Measurements from ENCODE around the gene RAB17. TPM values are rescaled to one million over a fixed set of nuclear protein-coding genes. Genes with fewer than 3 reads are reported as not detected.

The RAB17 gene
- total and polyA plus RNA-seq, 2 donors: 1.7 to 2.1 TPM

DNA sequence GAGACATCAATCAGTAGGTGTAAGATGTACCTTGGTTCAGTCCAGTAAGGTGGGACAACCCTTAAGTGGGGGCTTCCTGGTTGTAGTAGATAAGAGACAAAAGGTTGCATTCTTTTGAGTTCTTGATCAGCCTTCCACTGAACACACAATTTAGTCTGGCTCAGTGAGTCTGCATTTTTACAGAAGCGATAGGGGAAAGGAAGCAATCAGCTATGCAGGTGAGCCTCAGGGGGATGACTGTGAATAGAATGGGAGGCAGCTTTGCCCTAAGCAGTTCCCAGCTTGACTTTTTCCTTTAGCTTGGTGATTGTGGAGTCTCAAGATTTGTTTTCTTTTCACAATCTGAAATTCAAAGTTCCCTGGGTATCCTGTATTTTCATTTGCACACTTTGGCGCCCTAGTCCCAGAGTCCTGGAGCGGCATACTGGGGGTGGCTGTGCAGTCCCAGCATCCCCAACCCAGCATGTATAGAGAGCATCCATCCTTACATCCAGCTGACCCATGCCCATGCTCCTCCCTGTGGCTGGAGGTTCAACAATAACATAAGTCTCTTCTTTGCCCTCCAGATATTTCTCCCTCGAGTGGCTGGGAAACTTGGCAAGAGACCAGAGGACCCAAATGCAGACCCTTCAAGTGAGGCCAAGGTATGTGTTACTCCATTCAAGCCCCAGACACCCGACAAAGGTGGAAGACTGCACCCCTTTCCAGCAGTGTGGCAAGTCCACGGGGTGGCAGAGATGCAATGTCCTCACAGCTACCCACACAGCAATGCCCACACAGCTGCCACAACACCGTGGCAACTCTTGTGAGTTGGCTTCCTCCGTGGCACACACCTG is 44.3 kb downstream of the RAB17 start:
- no peak overlapping the region for H3K4me3 ChIP-seq (ENCODE audit: low read depth, low read length)
- no peak overlapping the region for H3K27ac ChIP-seq (ENCODE audit: low read depth)
- no peak for DNase-seq (ENCODE audit: extremely low spot score)
- 75% methylated on average over 8 of the region's 8 CpGs for WGBS
- no peaks in the 10 kb centered on the region for H3K36me3 ChIP-seq (ENCODE audit: insufficient read depth)
- no peaks in the 10 kb centered on the region for H3K4me1 ChIP-seq (ENCODE audit: insufficient read depth)

DNA sequence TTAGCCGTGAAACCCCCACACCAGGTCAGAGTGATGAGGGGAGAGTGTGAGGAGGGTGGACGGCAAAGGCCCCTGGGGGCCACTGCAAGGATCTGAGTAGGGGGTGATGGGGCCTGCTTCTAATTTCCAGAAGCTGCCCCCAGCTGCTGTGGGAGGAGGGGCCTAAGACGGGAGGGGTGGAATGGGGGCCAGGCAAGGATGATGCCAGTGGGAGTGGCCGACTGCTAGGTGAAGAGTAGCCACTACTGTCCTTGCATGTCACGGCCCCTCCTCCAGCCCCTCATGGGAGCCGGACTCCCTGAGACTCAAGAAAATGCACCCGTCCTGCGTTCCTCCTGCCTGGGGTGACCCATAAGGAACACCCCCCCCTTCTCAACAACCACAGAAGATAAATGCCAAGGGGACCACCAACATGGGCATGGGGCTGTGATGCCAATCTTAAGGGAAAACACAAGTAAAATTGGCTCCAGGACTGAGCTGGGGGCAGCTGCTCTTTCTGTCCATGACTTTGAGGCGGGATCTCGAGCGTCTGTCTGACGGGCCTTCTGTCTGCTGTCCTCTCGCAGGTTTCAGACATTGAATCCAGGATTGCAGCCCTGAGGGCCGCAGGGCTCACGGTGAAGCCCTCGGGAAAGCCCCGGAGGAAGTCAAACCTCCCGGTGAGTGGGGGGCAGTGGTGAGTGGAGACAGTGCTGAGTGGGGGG is 48.4 kb downstream of the RAB17 start:
- Histone ChIP-seq H3K4me1 (ENCODE audit: insufficient read depth) (no peaks in the 10 kb centered on the region), H3K27ac (ENCODE audit: low read depth) (no peak overlapping the region), H3K36me3 (ENCODE audit: insufficient read depth) (no peaks in the 10 kb centered on the region), H3K4me3 (ENCODE audit: low read depth, low read length) (no peak overlapping the region)
- no peak for DNase-seq (ENCODE audit: extremely low spot score)
- 94% methylated on average over 18 of the region's 18 CpGs for WGBS

DNA sequence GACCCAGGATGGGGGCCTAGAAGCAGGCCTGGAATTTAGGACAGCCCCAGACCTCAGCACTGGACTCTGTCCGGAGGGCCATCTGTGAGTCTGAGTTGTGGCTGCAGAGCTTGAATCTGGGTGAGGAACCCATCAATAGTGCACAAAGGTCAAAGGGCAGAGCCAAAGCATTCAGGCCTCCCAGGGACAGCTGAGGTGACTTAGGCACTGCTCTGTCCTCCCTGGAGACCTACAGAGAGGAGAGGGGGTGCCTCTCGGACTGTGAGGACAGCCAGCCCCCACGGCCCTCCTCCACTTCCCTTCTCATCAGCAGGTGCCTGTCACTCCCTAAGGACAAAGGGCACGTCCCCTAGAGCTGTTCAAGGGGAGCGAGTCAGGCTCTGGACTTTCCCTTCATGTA is 49.3 kb downstream of the RAB17 start:
- no peak overlapping the region for H3K4me3 ChIP-seq (ENCODE audit: low read depth, low read length)
- H3K27ac ChIP-seq (ENCODE audit: low read depth): no peak overlapping the region
- no peaks in the 10 kb centered on the region for H3K36me3 ChIP-seq (ENCODE audit: insufficient read depth)
- DNase-seq (ENCODE audit: extremely low spot score): no peak
- 85% methylated on average over 5 of the region's 5 CpGs for WGBS
- no peaks in the 10 kb centered on the region for H3K4me1 ChIP-seq (ENCODE audit: insufficient read depth)

GRCh38 chr2:237540823-237541222 is 49.7 kb downstream of the RAB17 start:
- Histone ChIP-seq H3K36me3 (ENCODE audit: insufficient read depth) (no peaks in the 10 kb centered on the region), H3K4me1 (ENCODE audit: insufficient read depth) (no peaks in the 10 kb centered on the region), H3K4me3 (ENCODE audit: low read depth, low read length) (no peak overlapping the region), H3K27ac (ENCODE audit: low read depth) (no peak overlapping the region)
- DNase-seq (ENCODE audit: extremely low spot score): no peak
- WGBS: 49% methylated on average over 6 of the region's 6 CpGs

- WGBS: 85% methylated on average over 13 of the region's 13 CpGs
- Histone ChIP-seq H3K36me3 (ENCODE audit: insufficient read depth) (no peaks in the 10 kb centered on the region), H3K27ac (ENCODE audit: low read depth) (no peak overlapping the region), H3K4me1 (ENCODE audit: insufficient read depth) (no peaks in the 10 kb centered on the region), H3K4me3 (ENCODE audit: low read depth, low read length) (no peak overlapping the region)
- DNase-seq (ENCODE audit: extremely low spot score): no peak
Observed at GRCh38 chr2:237540223-237540775, 50.2 kb downstream of the RAB17 start.

DNA sequence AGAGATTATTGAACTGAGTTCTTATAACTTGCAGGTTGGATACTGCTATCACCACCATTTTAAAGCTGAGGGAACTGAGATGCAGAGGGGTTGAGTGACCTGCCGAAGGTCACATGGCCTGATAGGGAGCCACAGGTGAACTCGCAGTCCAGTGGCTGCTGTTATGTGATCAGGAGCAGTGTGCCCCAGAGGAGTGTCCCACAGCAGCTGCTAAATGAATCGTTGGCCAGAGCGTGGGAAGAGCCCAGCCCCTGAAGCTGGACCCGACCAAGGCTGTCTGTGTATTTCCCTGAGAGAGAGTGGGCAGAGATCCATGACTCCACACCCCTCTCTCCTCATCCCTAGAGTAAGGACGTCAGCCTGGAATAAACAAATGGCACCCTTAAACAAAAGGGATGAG is 50.9 kb downstream of the RAB17 start:
- no peak overlapping the region for H3K27ac ChIP-seq (ENCODE audit: low read depth)
- 67% methylated on average over 6 of the region's 6 CpGs for WGBS
- DNase-seq (ENCODE audit: extremely low spot score): no peak

GRCh38 chr2:237538901-237539300 is 51.6 kb downstream of the RAB17 start:
- no peak overlapping the region for H3K27ac ChIP-seq (ENCODE audit: low read depth)
- H3K36me3 ChIP-seq (ENCODE audit: insufficient read depth): no peaks in the 10 kb centered on the region
- no peaks in the 10 kb centered on the region for H3K4me1 ChIP-seq (ENCODE audit: insufficient read depth)
- no peak for DNase-seq (ENCODE audit: extremely low spot score)
- no peak overlapping the region for H3K4me3 ChIP-seq (ENCODE audit: low read depth, low read length)
- 90% methylated on average over 18 of the region's 18 CpGs for WGBS

More for the DNA sequence above, 50.9 kb downstream of the RAB17 start:
- Histone ChIP-seq H3K4me3 (ENCODE audit: low read depth, low read length) (no peak overlapping the region), H3K36me3 (ENCODE audit: insufficient read depth) (no peaks in the 10 kb centered on the region), H3K4me1 (ENCODE audit: insufficient read depth) (no peaks in the 10 kb centered on the region)

GRCh38 chr2:237538001-237538720 is 52.4 kb downstream of the RAB17 start:
- H3K4me1 ChIP-seq (ENCODE audit: insufficient read depth): no peaks in the 10 kb centered on the region
- no peaks in the 10 kb centered on the region for H3K36me3 ChIP-seq (ENCODE audit: insufficient read depth)
- H3K4me3 ChIP-seq (ENCODE audit: low read depth, low read length): no peak overlapping the region
- no peak overlapping the region for H3K27ac ChIP-seq (ENCODE audit: low read depth)
- WGBS: 66% methylated on average over 29 of the region's 29 CpGs
- no peak for DNase-seq (ENCODE audit: extremely low spot score)

- no peaks in the 10 kb centered on the region for H3K36me3 ChIP-seq (ENCODE audit: insufficient read depth)
- DNase-seq (ENCODE audit: extremely low spot score): no peak
- 89% methylated on average over 9 of the region's 9 CpGs for WGBS
- no peaks in the 10 kb centered on the region for H3K4me1 ChIP-seq (ENCODE audit: insufficient read depth)
- no peak overlapping the region for H3K27ac ChIP-seq (ENCODE audit: low read depth)
- no peak overlapping the region for H3K4me3 ChIP-seq (ENCODE audit: low read depth, low read length)
Observed at GRCh38 chr2:237536617-237537016, 53.9 kb downstream of the RAB17 start.

DNA sequence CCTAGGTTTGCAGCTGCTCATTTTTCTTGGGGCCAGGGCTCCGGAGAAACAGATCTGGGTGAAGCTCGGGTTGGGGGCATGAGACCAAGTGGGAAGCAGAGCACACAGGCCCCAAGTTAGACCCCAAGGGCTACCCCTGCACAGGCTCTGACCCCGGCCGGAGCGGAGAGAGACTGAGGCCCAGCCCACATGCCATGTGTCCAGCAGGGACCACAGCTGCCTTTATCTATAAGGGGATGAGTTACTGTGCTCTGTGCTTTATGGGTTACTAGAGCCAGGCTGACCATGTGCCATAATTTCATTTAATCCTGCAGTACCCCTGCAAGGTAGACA is 54.5 kb downstream of the RAB17 start:
- 74% methylated on average over 5 of the region's 5 CpGs for WGBS
- no peak overlapping the region for H3K27ac ChIP-seq (ENCODE audit: low read depth)
- no peaks in the 10 kb centered on the region for H3K4me1 ChIP-seq (ENCODE audit: insufficient read depth)
- H3K4me3 ChIP-seq (ENCODE audit: low read depth, low read length): no peak overlapping the region
- no peaks in the 10 kb centered on the region for H3K36me3 ChIP-seq (ENCODE audit: insufficient read depth)
- DNase-seq (ENCODE audit: extremely low spot score): no peak

DNA sequence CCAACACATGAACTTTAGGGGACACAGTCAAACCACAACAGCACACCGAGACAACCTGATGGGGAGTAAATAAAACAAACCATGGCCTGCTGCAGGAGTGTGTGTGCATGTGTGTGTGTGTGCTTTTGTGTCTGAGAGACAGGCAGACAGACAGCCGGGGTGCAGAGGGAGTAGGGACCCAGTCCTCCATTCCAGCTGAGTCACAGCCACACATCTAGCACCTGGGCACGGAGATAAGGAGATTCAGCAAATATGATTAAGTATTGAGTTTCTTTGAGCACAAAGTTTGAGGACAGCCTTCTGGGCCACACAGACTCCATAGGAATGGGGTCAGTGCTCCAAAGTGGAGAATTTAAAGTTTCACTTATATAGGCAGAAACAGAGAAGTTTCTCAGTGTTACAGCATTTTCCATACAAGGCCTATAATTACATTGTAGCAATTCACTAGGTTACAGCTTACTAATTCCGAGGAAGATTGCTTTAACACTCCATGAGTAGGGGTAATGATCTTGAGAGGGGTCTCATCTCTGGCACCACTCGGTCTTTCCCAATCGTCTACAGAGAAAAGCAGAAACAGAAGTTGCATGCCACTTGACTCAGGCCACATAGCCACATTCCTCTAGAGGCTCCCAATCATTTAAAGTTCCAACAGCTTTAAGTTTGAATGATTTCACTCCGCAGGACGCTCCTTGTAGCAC is 55.0 kb downstream of the RAB17 start:
- WGBS: 89% methylated on average over 8 of the region's 8 CpGs
- Histone ChIP-seq H3K36me3 (ENCODE audit: insufficient read depth) (no peaks in the 10 kb centered on the region), H3K4me1 (ENCODE audit: insufficient read depth) (no peaks in the 10 kb centered on the region), H3K27ac (ENCODE audit: low read depth) (no peak overlapping the region), H3K4me3 (ENCODE audit: low read depth, low read length) (no peak overlapping the region)
- DNase-seq (ENCODE audit: extremely low spot score): no peak

- H3K4me1 ChIP-seq (ENCODE audit: insufficient read depth): no peaks in the 10 kb centered on the region
- H3K36me3 ChIP-seq (ENCODE audit: insufficient read depth): no peaks in the 10 kb centered on the region
- 100% methylated on average over 1 of the region's 1 CpG for WGBS
- no peak overlapping the region for H3K27ac ChIP-seq (ENCODE audit: low read depth)
- DNase-seq (ENCODE audit: extremely low spot score): no peak
- H3K4me3 ChIP-seq (ENCODE audit: low read depth, low read length): no peak overlapping the region
Observed at GRCh38 chr2:237534380-237534779, 56.2 kb downstream of the RAB17 start.

- Histone ChIP-seq H3K27ac (ENCODE audit: low read depth) (no peak overlapping the region), H3K4me1 (ENCODE audit: insufficient read depth) (no peaks in the 10 kb centered on the region), H3K36me3 (ENCODE audit: insufficient read depth) (no peaks in the 10 kb centered on the region), H3K4me3 (ENCODE audit: low read depth, low read length) (no peak overlapping the region)
- DNase-seq (ENCODE audit: extremely low spot score): no peak
- WGBS: 89% methylated on average over 7 of the region's 7 CpGs
Observed at GRCh38 chr2:237533668-237534161, 56.8 kb downstream of the RAB17 start.
